HUES6 (cell line): ENCODE measurements around the gene SLC34A2.

Experiments used
- H3K27ac ChIP-seq: 2 replicates; pipeline ENCODE4 v1.7.0; 2013; ENCODE audit warnings: low read depth, mild to moderate bottlenecking, low read length, inconsistent platforms
- H3K27me3 ChIP-seq: 2 replicates; pipeline ENCODE4 v1.6.1; 2013; ENCODE audit warnings: low read length; ENCODE audit not compliant: control insufficient read depth, insufficient read depth
- H3K36me3 ChIP-seq: 2 replicates; pipeline ENCODE4 v1.6.1; 2013; ENCODE audit warnings: low read length; ENCODE audit not compliant: control insufficient read depth, insufficient read depth
- H3K4me1 ChIP-seq: 2 replicates; pipeline ENCODE4 v1.6.1; 2013; ENCODE audit warnings: low read length; ENCODE audit not compliant: control insufficient read depth, insufficient read depth
- H3K4me3 ChIP-seq: 2 replicates; pipeline ENCODE4 v1.5.1; 2013; ENCODE audit warnings: low read depth, low read length
- H3K9ac ChIP-seq: one replicate; pipeline ENCODE4 v1.6.1; 2013; ENCODE audit warnings: mild to moderate bottlenecking, low read length
- H3K9me3 ChIP-seq: 2 replicates; pipeline ENCODE4 v1.6.1; 2013; ENCODE audit warnings: low read depth, low read length; ENCODE audit not compliant: control insufficient read depth, insufficient read depth

The SLC34A2 gene

DNA sequence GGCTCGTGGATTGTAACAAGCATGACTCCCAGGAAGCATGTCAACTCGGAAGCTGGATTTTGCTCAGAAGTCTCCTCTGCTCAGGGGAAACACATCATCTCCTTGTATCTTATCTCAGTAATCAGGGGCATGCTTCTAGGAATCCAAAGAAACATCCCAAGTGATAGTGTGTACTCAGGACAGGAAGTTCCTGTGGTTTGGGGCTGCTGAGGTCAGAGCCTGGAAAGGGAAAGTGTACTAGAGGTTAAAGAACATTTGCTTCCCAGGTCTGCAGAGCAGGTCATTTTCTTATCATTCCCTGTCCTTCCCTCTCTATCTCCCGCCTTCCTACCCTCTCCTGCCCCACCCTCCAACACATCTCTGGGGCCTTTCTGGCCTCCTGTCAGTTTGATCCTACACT is 38.8 kb downstream of the SLC34A2 start:
- Histone ChIP-seq H3K36me3 (no peaks in the 10 kb centered on the region), H3K27me3 (no peaks in the 10 kb centered on the region), H3K9ac (no peak overlapping the region), H3K27ac (no peak overlapping the region), H3K4me3 (no peak overlapping the region), H3K4me1 (peaks cover 3% of the 10 kb centered on the region; the same call in 1 of the 2 replicates), H3K9me3 (peaks cover 32% of the 10 kb centered on the region)

DNA sequence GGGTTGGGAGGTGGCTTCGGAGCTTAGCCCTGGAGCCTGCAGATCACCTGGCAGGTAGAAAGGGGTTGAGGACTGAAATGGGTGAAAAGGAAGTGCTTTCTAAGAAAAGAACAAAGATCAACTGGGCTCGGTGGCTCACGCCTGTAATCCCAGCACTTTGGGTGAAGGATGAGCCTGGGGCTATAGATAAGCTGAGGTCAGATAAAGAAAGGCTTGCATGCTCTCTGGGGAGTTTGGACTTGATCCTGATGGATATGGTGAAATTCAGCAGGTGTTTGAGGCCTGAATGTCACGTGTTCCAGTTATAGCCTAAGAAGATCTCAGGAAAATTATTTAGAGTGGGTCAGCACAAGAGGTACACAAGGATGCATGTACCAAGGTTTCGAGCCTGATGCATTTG is 40.8 kb downstream of the SLC34A2 start:
- no peak overlapping the region for H3K4me3 ChIP-seq
- H3K36me3 ChIP-seq: no peaks in the 10 kb centered on the region
- no peak overlapping the region for H3K9ac ChIP-seq
- H3K4me1 ChIP-seq: peaks cover 3% of the 10 kb centered on the region; the same call in 1 of the 2 replicates
- peaks cover 25% of the 10 kb centered on the region for H3K9me3 ChIP-seq
- H3K27me3 ChIP-seq: no peaks in the 10 kb centered on the region
- no peak overlapping the region for H3K27ac ChIP-seq

- H3K27ac ChIP-seq: no peak overlapping the region
- peaks cover 3% of the 10 kb centered on the region; the same call in 1 of the 2 replicates for H3K4me1 ChIP-seq
- no peaks in the 10 kb centered on the region for H3K36me3 ChIP-seq
- H3K4me3 ChIP-seq: no peak overlapping the region
- no peak overlapping the region for H3K9ac ChIP-seq
- no peaks in the 10 kb centered on the region for H3K27me3 ChIP-seq
- peaks cover 17% of the 10 kb centered on the region for H3K9me3 ChIP-seq
Observed at GRCh38 chr4:25697516-25697915, 41.9 kb downstream of the SLC34A2 start.

DNA sequence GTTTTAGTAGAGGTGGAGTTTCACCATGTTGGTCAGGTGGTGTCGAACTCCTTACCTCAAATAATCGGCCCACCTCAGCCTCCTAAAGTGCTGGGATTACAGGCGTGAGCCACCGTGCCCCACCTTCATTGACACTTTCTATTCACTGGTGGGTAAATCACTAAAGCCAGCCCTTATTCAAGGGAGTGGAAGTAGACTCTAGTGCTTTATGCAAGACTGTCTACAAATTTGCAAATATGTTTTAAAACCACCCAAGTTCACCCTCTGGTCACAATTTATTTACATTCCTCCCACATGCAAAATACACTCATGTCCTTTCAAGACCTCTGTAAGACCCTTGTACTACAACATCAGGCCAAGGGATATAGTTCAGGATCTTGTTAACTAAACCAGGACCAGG is 45.0 kb downstream of the SLC34A2 start:
- Histone ChIP-seq H3K9ac (no peak overlapping the region), H3K9me3 (peaks cover 12% of the 10 kb centered on the region; the same call in 1 of the 2 replicates), H3K4me3 (no peak overlapping the region), H3K36me3 (no peaks in the 10 kb centered on the region), H3K4me1 (peaks cover 3% of the 10 kb centered on the region; the same call in 1 of the 2 replicates), H3K27ac (no peak overlapping the region), H3K27me3 (no peaks in the 10 kb centered on the region)

- Histone ChIP-seq H3K27me3 (no peaks in the 10 kb centered on the region), H3K4me1 (no peaks in the 10 kb centered on the region), H3K9me3 (0 out of 2 replicates have a peak, but pooled peaks cover 4% of the 10 kb centered on the region), H3K4me3 (no peak overlapping the region), H3K27ac (no peak overlapping the region), H3K36me3 (no peaks in the 10 kb centered on the region), H3K9ac (no peak overlapping the region)
Observed at GRCh38 chr4:25702848-25703247, 47.2 kb downstream of the SLC34A2 start.

DNA sequence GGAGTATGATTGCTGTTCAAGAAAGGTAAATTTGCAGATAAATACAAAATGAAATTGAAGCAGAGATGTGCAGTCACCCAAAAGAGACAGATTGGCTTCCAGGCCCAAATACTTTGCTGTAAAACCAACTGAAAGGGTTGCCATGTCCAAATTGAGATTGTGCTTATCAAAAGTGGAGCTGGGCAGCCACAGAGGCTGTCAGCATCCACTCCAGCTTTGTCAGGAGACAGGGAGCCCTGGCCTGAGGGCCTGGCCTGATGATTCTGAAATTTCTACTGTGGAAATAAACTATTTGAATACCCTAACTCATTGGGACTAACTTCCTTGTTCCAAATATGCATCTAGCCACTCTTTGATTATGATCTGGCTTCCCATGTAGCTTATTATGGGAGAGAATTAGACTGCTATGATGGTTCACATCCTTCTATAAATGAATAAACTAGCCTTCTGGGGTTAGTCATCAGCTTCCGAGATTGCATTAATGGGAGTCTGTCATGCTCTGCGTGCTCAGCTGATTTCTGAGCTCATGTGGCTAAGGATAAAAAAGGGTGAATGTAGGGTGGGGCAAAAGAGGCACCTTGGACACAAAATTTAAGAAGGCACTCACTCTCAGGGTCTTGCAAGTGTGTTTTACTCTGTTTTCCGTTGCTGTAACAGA is 48.2 kb downstream of the SLC34A2 start:
- H3K4me3 ChIP-seq: no peak overlapping the region
- H3K27ac ChIP-seq: no peak overlapping the region
- no peaks in the 10 kb centered on the region; the same call in 1 of the 2 replicates for H3K9me3 ChIP-seq
- H3K9ac ChIP-seq: no peak overlapping the region
- no peaks in the 10 kb centered on the region for H3K4me1 ChIP-seq
- H3K36me3 ChIP-seq: no peaks in the 10 kb centered on the region
- no peaks in the 10 kb centered on the region for H3K27me3 ChIP-seq

DNA sequence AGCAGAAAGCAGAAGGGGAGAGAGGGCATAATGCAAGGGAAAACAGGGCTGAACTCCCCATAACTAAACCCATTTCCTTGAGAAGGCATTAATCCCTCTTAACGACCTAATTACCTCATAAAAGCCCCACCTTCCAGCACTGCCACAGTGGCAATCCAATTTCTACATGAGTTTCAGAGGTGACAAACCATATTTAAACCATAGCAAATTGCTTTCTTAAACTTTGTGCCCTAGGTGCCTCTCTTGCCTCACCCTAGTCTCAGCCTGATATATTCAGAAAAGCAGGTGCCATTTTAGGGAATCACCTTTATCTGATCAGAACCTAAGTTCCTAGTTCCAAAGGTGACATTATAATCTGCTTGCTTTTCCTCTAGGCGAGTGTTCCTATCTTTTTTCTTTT is 48.9 kb downstream of the SLC34A2 start:
- H3K9me3 ChIP-seq: peaks cover 3% of the 10 kb centered on the region; the same call in 1 of the 2 replicates

DNA sequence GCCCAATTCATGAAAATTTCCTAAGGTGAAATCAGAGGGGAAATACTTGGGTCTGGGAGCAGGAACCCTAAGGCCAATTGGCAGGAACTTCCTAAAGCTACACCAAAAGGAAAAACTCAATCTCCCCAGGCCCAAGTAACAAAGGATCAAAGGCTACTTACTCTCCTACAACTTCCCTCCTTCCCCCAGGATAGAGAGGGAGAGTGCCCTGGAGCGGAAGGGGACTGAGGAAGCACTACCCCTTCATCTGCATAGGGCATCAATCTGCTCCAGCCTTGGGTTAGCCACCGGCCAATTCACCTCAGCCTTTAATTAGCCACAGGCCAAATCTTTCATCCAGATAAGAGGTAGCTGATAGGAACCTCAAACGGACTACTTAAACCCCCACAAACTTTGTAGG is 55.0 kb downstream of the SLC34A2 start:
- no peak overlapping the region for H3K4me3 ChIP-seq
- peaks cover 3% of the 10 kb centered on the region; the same call in 1 of the 2 replicates for H3K9me3 ChIP-seq
- no peaks in the 10 kb centered on the region for H3K27me3 ChIP-seq
- H3K27ac ChIP-seq: no peak overlapping the region
- no peak overlapping the region for H3K9ac ChIP-seq
- H3K36me3 ChIP-seq: no peaks in the 10 kb centered on the region
- H3K4me1 ChIP-seq: no peaks in the 10 kb centered on the region

More for the DNA sequence above, 48.9 kb downstream of the SLC34A2 start:
- Histone ChIP-seq H3K4me1 (no peaks in the 10 kb centered on the region), H3K4me3 (no peak overlapping the region), H3K27ac (no peak overlapping the region), H3K27me3 (no peaks in the 10 kb centered on the region), H3K36me3 (no peaks in the 10 kb centered on the region), H3K9ac (no peak overlapping the region)

DNA sequence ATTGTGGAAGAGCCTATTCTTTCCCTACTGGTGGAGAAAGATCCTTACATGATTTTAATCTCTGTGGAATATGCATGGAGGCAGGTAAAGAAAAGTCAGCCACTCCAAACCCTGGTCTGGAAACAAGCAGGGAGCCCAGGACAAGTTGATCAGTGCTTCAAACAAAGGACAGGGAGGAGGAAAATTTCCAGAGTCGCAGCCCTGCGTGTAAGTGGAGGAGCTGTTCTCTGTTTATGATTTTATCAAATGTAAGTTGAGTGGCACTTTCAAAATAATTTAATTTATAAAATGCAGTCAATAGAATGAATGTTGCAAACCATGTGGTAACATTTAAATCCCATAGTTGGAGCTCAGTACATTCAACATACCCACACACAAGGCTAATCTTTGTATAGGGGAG is 57.0 kb downstream of the SLC34A2 start:
- H3K27ac ChIP-seq: no peak overlapping the region
- H3K27me3 ChIP-seq: no peaks in the 10 kb centered on the region
- H3K4me3 ChIP-seq: no peak overlapping the region

DNA sequence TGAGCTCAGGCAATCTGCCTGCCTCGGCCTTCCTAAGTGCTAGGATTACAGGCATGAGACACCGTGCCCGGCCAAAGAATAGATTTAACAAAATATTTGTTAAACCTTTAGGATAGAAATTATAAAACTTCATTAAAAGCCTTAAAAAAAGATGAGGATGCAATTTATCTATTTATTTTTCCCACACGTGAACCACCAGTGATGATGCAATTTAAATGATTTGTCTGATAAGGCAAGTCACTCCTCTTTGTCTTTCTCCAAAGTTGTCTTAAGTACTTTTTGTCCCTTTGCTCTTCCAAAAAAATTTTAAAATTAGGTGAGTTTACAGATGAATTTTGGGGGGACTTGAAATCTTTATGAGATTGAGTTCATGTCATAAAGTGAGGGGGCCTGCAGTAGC is 58.2 kb downstream of the SLC34A2 start:
- H3K9ac ChIP-seq: no peak overlapping the region
- H3K36me3 ChIP-seq: no peaks in the 10 kb centered on the region
- no peak overlapping the region for H3K4me3 ChIP-seq

More for the DNA sequence above, 57.0 kb downstream of the SLC34A2 start:
- peaks cover 3% of the 10 kb centered on the region; the same call in 1 of the 2 replicates for H3K9me3 ChIP-seq
- no peaks in the 10 kb centered on the region for H3K4me1 ChIP-seq
- H3K36me3 ChIP-seq: no peaks in the 10 kb centered on the region
- H3K9ac ChIP-seq: no peak overlapping the region

GRCh38 chr4:25722964-25723363 is 67.3 kb downstream of the SLC34A2 start:
- Histone ChIP-seq H3K9ac (no peak overlapping the region), H3K36me3 (no peaks in the 10 kb centered on the region), H3K4me1 (no peaks in the 10 kb centered on the region), H3K9me3 (no peaks in the 10 kb centered on the region), H3K4me3 (no peak overlapping the region), H3K27me3 (no peaks in the 10 kb centered on the region), H3K27ac (no peak overlapping the region)

More for the DNA sequence above, 58.2 kb downstream of the SLC34A2 start:
- Histone ChIP-seq H3K27me3 (no peaks in the 10 kb centered on the region), H3K4me1 (no peaks in the 10 kb centered on the region), H3K9me3 (peaks cover 3% of the 10 kb centered on the region; the same call in 1 of the 2 replicates), H3K27ac (no peak overlapping the region)
